ENCODE data around the gene FARS2.

Gene FARS2

DNA sequence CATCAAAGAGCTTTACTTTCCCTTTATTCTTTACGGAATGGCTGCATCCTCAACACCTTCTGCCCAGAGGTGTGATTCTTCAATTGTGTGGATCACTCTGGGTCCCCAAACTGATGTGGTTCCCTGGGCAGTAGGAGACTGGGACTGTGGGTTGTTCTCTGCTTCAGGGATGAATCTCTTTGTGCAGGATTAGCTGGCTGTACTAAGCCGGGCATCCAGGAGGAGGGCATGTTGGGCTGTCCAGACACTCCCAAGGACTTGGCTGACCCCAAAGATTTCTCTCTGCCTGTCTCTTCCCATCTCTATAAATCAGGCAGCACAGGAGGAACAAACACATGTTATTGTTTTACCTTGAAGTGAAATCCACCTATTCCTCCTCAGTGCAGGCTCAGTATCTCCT, 15.3 kb downstream of the FARS2 start:
- H3K4me1 ChIP-seq (ENCODE audit: insufficient read depth, low read length), result no peaks in the 10 kb centered on the region
- H3K9ac ChIP-seq (ENCODE audit: low read length), result no peak overlapping the region
- no peaks in the 10 kb centered on the region for H3K9me3 ChIP-seq (ENCODE audit: low read length)
- no peak overlapping the region for H3K4me3 ChIP-seq (ENCODE audit: low read depth in 1 of 2, low read length in 2 of 2)
- no peak overlapping the region for H3K27ac ChIP-seq (ENCODE audit: low read depth, low read length)
- H3K36me3 ChIP-seq (ENCODE audit: insufficient read depth, low read length), result no peaks in the 10 kb centered on the region
- no peaks in the 10 kb centered on the region for H3K27me3 ChIP-seq (ENCODE audit: control insufficient read depth in 1 of 2, insufficient read depth in 2 of 2, low read length in 2 of 2)

DNA sequence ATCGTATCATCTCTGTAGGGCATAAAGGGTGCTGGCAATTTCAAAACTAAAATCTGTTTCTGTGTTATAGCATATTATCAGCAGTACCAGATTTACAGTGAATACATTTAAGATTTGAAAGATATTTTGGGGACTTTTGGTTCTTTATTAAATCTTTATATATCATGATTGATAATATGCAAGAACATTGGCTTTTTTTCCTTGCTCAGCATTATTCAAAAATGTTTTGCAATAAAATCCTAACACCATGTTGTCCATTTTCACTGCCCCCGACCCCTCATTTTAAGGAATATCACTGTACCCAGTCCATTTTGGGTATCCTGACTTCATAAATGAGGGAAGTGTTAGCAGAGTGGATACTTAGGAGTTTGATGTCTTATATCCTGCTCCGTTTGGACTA, 16.3 kb downstream of the FARS2 start:
- Histone ChIP-seq H3K27me3 (ENCODE audit: control insufficient read depth in 1 of 2, insufficient read depth in 2 of 2, low read length in 2 of 2) (no peaks in the 10 kb centered on the region), H3K4me3 (ENCODE audit: low read depth in 1 of 2, low read length in 2 of 2) (no peak overlapping the region), H3K9ac (ENCODE audit: low read length) (no peak overlapping the region), H3K9me3 (ENCODE audit: low read length) (no peaks in the 10 kb centered on the region), H3K27ac (ENCODE audit: low read depth, low read length) (no peak overlapping the region), H3K4me1 (ENCODE audit: insufficient read depth, low read length) (no peaks in the 10 kb centered on the region), H3K36me3 (ENCODE audit: insufficient read depth, low read length) (no peaks in the 10 kb centered on the region)

DNA sequence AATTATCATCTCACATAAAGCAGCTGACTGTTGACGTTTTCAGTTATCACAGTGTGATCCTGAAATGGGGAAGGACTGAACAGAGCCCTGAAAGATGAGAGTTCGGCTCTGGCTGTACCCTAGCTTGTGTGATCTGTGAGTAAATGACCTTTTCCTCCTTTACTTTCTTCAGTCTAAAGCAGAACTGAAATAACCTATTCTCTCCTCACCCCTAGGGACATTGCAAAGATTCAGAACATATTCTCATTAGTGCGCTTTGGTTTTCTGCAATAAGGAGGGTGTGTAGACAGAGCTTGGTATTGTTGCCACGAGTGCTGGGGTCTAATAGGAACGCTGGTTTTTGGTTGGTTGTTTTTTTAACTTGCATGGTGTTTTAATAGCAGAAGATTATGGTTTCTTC, 16.7 kb downstream of the FARS2 start:
- Histone ChIP-seq H3K4me1 (ENCODE audit: insufficient read depth, low read length) (no peaks in the 10 kb centered on the region), H3K27me3 (ENCODE audit: control insufficient read depth in 1 of 2, insufficient read depth in 2 of 2, low read length in 2 of 2) (no peaks in the 10 kb centered on the region), H3K9ac (ENCODE audit: low read length) (no peak overlapping the region), H3K36me3 (ENCODE audit: insufficient read depth, low read length) (no peaks in the 10 kb centered on the region), H3K27ac (ENCODE audit: low read depth, low read length) (no peak overlapping the region), H3K4me3 (ENCODE audit: low read depth in 1 of 2, low read length in 2 of 2) (no peak overlapping the region), H3K9me3 (ENCODE audit: low read length) (no peaks in the 10 kb centered on the region)

DNA sequence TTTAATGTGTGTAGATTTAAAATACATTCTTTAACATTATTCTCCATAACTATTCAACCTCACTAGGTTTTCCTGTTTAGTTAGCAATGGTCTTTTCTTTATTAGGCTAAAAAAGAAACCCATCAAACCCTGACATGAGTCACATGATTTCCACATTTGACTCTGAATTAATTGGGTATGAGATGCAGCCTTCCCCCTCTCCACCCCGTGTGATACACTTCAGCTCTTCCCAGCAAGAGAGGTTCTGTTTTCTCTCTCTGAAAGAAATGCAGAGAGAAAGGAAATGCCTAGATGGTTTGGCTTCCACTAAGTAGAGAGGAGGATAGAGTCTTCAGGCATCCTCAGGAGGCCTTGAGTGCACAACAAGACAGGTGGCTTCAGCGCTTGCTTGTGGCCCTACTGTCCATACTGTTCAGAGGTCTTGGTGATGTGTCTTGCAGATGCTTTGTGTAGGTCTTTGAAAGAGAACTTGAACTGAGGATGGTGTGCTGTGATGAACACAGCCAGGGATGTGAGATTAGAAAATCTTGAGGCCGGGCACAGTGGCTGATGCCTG, 17.3 kb downstream of the FARS2 start:
- Histone ChIP-seq H3K9ac (ENCODE audit: low read length) (no peak overlapping the region), H3K36me3 (ENCODE audit: insufficient read depth, low read length) (no peaks in the 10 kb centered on the region), H3K27ac (ENCODE audit: low read depth, low read length) (no peak overlapping the region), H3K27me3 (ENCODE audit: control insufficient read depth in 1 of 2, insufficient read depth in 2 of 2, low read length in 2 of 2) (no peaks in the 10 kb centered on the region), H3K9me3 (ENCODE audit: low read length) (no peaks in the 10 kb centered on the region), H3K4me3 (ENCODE audit: low read depth in 1 of 2, low read length in 2 of 2) (no peak overlapping the region), H3K4me1 (ENCODE audit: insufficient read depth, low read length) (no peaks in the 10 kb centered on the region)

DNA sequence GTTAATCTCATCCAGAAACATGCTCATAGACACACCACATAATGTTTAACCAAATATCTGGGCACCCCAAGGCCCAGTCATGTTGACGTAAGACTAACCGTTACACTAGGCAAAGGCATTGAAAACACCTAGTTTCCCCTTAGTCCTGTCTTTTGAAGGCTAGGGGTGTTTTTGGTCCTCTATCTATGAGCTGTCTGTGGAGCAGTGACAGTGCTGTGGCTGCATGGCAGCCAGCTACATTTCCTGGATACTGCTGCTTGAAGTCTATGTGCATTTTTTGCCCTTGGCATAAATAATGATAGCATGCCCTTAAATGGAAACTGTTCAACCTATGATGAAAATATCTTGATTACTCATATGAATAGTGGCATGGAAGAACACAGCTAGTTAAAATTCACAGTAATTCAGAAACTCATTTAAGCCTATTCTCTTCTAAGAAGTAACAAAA, 18.6 kb downstream of the FARS2 start:
- H3K4me1 ChIP-seq (ENCODE audit: insufficient read depth, low read length), result no peaks in the 10 kb centered on the region
- no peaks in the 10 kb centered on the region for H3K9me3 ChIP-seq (ENCODE audit: low read length)
- H3K36me3 ChIP-seq (ENCODE audit: insufficient read depth, low read length), result no peaks in the 10 kb centered on the region
- H3K27me3 ChIP-seq (ENCODE audit: control insufficient read depth in 1 of 2, insufficient read depth in 2 of 2, low read length in 2 of 2), result no peaks in the 10 kb centered on the region
- H3K4me3 ChIP-seq (ENCODE audit: low read depth in 1 of 2, low read length in 2 of 2), result no peak overlapping the region
- H3K27ac ChIP-seq (ENCODE audit: low read depth, low read length), result no peak overlapping the region
- H3K9ac ChIP-seq (ENCODE audit: low read length), result no peak overlapping the region

DNA sequence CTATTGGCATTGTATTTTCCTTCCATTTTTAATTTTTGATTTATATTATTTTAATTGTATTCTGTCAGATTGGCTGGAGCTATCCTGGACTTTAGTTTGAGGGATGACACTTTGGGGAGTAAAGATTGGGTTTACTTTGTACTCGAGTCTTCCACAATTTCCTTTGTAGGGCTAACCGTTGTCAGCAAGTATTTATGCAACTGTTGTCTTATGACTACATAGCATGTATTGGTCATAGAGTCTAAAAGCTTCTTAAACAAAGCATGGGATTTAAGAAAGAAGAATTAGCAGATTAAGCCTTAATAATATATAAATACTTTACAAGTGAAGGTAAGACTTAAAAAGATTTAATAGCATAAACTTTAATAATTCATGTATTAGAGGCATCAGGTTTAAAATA, 19.6 kb downstream of the FARS2 start:
- Histone ChIP-seq H3K9ac (ENCODE audit: low read length) (no peak overlapping the region), H3K9me3 (ENCODE audit: low read length) (no peaks in the 10 kb centered on the region), H3K27ac (ENCODE audit: low read depth, low read length) (no peak overlapping the region), H3K4me3 (ENCODE audit: low read depth in 1 of 2, low read length in 2 of 2) (no peak overlapping the region), H3K4me1 (ENCODE audit: insufficient read depth, low read length) (no peaks in the 10 kb centered on the region), H3K36me3 (ENCODE audit: insufficient read depth, low read length) (no peaks in the 10 kb centered on the region), H3K27me3 (ENCODE audit: control insufficient read depth in 1 of 2, insufficient read depth in 2 of 2, low read length in 2 of 2) (no peaks in the 10 kb centered on the region)

DNA sequence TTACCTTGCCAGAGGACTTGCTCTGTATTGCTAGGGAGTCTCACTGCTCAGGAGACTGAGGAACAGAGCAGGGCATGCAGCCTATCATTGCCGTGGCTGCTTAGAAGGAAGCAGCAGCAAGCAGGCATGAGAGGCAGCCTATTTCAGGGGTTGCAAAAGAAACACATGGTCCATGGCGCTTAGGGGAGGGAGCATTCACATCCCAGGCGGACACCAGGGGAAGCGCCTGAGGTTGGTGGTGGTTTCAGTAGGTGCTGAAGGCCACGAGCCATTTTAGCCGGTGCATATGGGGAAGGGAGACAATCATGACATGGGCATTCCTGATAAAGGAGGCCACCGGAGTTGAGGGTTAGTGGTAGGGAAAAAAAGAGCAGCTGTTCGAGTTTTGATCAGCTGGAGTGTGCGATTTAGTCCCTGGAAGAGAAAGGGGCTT, 20.9 kb downstream of the FARS2 start:
- Histone ChIP-seq H3K36me3 (ENCODE audit: insufficient read depth, low read length) (no peaks in the 10 kb centered on the region), H3K9me3 (ENCODE audit: low read length) (no peaks in the 10 kb centered on the region), H3K27me3 (ENCODE audit: control insufficient read depth in 1 of 2, insufficient read depth in 2 of 2, low read length in 2 of 2) (no peaks in the 10 kb centered on the region), H3K4me1 (ENCODE audit: insufficient read depth, low read length) (no peaks in the 10 kb centered on the region), H3K27ac (ENCODE audit: low read depth, low read length) (no peak overlapping the region), H3K4me3 (ENCODE audit: low read depth in 1 of 2, low read length in 2 of 2) (no peak overlapping the region), H3K9ac (ENCODE audit: low read length) (no peak overlapping the region)

DNA sequence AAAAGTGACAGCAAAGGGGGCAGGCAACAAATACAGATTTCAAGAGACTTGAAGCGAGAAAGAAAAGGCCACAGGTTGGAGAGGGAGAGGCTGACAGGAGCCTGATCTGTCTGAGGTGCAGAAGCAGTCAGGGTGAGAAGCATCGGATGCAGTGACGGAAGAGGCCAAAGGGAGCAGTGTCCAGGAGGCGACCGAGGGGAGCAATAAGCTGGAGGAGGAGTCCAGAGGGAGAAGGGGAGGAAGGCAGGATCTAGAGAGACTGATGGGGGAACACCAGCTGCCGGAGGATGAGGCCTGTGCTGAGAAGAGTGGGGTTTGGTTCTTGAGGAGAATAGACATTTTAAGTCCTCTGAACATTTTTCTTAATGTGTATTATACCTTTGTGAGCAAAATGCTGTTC, 23.8 kb downstream of the FARS2 start:
- H3K4me1 ChIP-seq (ENCODE audit: insufficient read depth, low read length), result peaks cover 8% of the 10 kb centered on the region
- no peaks in the 10 kb centered on the region for H3K9me3 ChIP-seq (ENCODE audit: low read length)
- H3K9ac ChIP-seq (ENCODE audit: low read length), result no peak overlapping the region
- no peak overlapping the region for H3K4me3 ChIP-seq (ENCODE audit: low read depth in 1 of 2, low read length in 2 of 2)
- no peaks in the 10 kb centered on the region for H3K36me3 ChIP-seq (ENCODE audit: insufficient read depth, low read length)
- H3K27ac ChIP-seq (ENCODE audit: low read depth, low read length), result no peak overlapping the region
- no peaks in the 10 kb centered on the region for H3K27me3 ChIP-seq (ENCODE audit: control insufficient read depth in 1 of 2, insufficient read depth in 2 of 2, low read length in 2 of 2)

DNA sequence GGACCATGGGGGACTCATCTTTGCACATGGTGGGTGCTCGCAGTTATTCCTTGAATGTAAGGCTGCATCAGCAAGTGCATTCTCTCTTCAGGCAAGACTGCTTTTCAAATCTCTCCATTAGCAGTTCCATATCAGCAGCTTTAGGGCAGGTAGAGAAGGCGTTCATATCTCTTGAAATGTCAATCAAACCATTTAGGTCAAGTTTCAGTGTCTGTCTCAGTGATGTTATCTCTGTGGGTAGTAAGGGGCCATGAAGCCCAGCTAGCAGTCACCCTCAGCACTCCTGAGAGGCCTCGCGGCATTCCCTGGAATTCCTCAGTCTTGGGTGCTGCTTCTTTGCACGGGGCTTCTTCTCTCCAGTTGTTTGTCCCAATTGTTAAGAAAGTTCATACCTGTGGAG, 24.2 kb downstream of the FARS2 start:
- Histone ChIP-seq H3K4me1 (ENCODE audit: insufficient read depth, low read length) (peaks cover 8% of the 10 kb centered on the region), H3K27me3 (ENCODE audit: control insufficient read depth in 1 of 2, insufficient read depth in 2 of 2, low read length in 2 of 2) (no peaks in the 10 kb centered on the region), H3K36me3 (ENCODE audit: insufficient read depth, low read length) (no peaks in the 10 kb centered on the region), H3K9me3 (ENCODE audit: low read length) (no peaks in the 10 kb centered on the region), H3K27ac (ENCODE audit: low read depth, low read length) (no peak overlapping the region), H3K9ac (ENCODE audit: low read length) (no peak overlapping the region), H3K4me3 (ENCODE audit: low read depth in 1 of 2, low read length in 2 of 2) (no peak overlapping the region)

DNA sequence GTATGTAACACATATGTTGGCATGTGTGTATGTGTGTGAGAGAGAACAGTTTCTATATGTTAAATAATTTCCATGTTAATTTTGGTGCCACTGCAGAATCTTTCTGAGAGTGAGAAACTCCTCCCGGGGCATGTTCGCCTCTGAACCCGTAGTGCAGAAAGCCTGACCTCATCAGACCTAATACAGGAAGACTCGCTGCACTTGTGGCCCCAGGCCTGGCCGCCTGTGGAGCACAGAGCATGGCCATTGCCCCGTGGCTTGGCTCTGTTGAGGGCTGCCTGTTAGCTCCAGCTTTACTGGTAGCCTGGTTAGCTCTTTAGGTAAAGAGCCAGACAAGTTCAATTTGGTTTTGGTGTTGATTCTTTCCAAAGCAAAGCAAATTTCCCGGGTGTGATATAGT, 25.5 kb downstream of the FARS2 start:
- Histone ChIP-seq H3K9me3 (ENCODE audit: low read length) (no peaks in the 10 kb centered on the region), H3K27me3 (ENCODE audit: control insufficient read depth in 1 of 2, insufficient read depth in 2 of 2, low read length in 2 of 2) (no peaks in the 10 kb centered on the region), H3K9ac (ENCODE audit: low read length) (no peak overlapping the region), H3K4me3 (ENCODE audit: low read depth in 1 of 2, low read length in 2 of 2) (no peak overlapping the region), H3K36me3 (ENCODE audit: insufficient read depth, low read length) (no peaks in the 10 kb centered on the region), H3K4me1 (ENCODE audit: insufficient read depth, low read length) (peaks cover 8% of the 10 kb centered on the region), H3K27ac (ENCODE audit: low read depth, low read length) (no peak overlapping the region)

DNA sequence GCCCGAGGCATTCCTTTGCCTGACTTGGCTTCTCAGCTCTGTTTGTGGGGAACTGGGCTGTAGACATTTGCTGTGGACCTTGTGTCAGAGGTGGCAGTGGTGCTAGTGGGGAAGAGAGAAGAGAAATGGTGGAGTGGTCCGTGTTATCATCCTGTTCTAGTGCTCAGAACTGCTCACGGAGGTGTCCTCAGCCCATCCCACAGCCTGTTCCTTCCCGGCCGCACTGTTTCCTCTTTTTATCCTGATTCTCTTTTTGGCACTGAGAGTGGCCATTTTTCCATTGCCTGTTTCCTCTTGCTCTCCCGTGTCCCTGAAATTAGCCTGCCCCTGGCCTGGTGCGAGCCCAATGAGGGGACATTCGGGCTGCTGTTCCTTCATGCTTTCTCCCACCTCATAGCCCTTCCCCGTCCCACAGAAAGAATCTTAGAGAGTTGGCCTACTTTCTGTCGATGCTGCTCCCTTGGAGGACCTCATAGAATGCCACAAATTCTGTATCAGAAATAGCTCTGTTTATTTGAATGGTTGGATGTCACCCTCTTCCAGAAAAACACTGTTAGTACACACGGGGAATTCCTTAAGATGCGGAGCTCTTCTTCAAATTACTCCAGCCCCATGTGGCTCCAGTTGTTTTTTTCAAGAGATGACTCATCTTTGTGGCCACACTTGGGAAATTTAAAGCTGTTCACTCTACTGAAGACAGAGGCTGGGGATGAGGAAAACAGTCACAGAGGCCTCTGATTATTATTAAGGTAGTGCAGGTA, 26.1 kb downstream of the FARS2 start:
- Histone ChIP-seq H3K27me3 (ENCODE audit: control insufficient read depth in 1 of 2, insufficient read depth in 2 of 2, low read length in 2 of 2) (no peaks in the 10 kb centered on the region), H3K36me3 (ENCODE audit: insufficient read depth, low read length) (no peaks in the 10 kb centered on the region), H3K9ac (ENCODE audit: low read length) (no peak overlapping the region), H3K9me3 (ENCODE audit: low read length) (no peaks in the 10 kb centered on the region), H3K27ac (ENCODE audit: low read depth, low read length) (no peak overlapping the region), H3K4me1 (ENCODE audit: insufficient read depth, low read length) (peaks cover 13% of the 10 kb centered on the region), H3K4me3 (ENCODE audit: low read depth in 1 of 2, low read length in 2 of 2) (no peak overlapping the region)

DNA sequence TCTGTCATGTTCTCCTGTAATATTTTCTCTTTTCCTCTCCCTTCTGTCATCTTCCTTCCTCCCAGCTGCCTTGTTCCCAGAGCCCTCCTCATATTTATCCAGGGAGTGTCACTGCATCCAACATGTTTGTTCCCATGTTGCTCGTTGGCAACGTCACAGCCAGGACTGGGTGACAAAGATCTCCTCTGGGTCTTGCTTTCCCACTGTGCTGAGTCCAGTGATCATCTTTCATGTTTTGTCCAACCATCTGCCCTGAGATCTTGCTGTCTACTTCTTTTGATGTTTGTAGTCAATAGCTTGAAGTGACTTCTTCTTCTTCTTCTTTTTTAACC, 26.6 kb downstream of the FARS2 start:
- Histone ChIP-seq H3K4me1 (ENCODE audit: insufficient read depth, low read length) (peaks cover 13% of the 10 kb centered on the region), H3K9ac (ENCODE audit: low read length) (no peak overlapping the region), H3K36me3 (ENCODE audit: insufficient read depth, low read length) (no peaks in the 10 kb centered on the region), H3K27me3 (ENCODE audit: control insufficient read depth in 1 of 2, insufficient read depth in 2 of 2, low read length in 2 of 2) (no peaks in the 10 kb centered on the region), H3K9me3 (ENCODE audit: low read length) (no peaks in the 10 kb centered on the region), H3K27ac (ENCODE audit: low read depth, low read length) (no peak overlapping the region), H3K4me3 (ENCODE audit: low read depth in 1 of 2, low read length in 2 of 2) (no peak overlapping the region)
